ENCODE results near the gene SLC26A1.

- TF ChIP-seq CTCF (conservative IDR thresholded peaks at IDR 0.05) (no peak), EZH2 (IDR thresholded peaks at IDR 0.05; ENCODE audit: low read depth) (no peak)
Measured at GRCh38 chr4:960140-960635, 33.0 kb downstream of the SLC26A1 start.
